NCI-H526 (cell line): ENCODE results near the gene XIRP2.

Source experiments
- DNase-seq, 2 experiments: peaks; one replicate each; lab custom pipeline; 2025; lab: John Stamatoyannopoulos, UW

Gene XIRP2

GRCh38 chr2:166888180-166888579 is at the start of gene XIRP2:
XIRP2 (plus strand) TSS chr2:166888480; CDS start chr2:166903483, 15,003 bp downstream.
- DNase-seq, result no peak

- DNase-seq, result no peak
Observed at GRCh38 chr2:166841152-166841551, 47.1 kb upstream of the XIRP2 start.

- peak in 1 of 2 experiments; percentile 18 for DNase-seq
Observed at GRCh38 chr2:166841679-166842078, 46.6 kb upstream of the XIRP2 start.

GRCh38 chr2:166844111-166844510 is 44.2 kb upstream of the XIRP2 start:
- no peak for DNase-seq

- peak in 1 of 2 experiments; percentile 17 for DNase-seq
Observed at GRCh38 chr2:166862468-166863132, 25.7 kb upstream of the XIRP2 start.

- DNase-seq, result no peak
Observed at GRCh38 chr2:166867874-166868514, 20.3 kb upstream of the XIRP2 start.

- DNase-seq, result no peak
Observed at GRCh38 chr2:166870346-166870745, 17.9 kb upstream of the XIRP2 start.

GRCh38 chr2:166881177-166881576 is 7.1 kb upstream of the XIRP2 start:
- no peak for DNase-seq

- no peak for DNase-seq
Observed at GRCh38 chr2:166882851-166883250, 5.4 kb upstream of the XIRP2 start.

- no peak for DNase-seq
Observed at GRCh38 chr2:166891727-166892126, 3.4 kb downstream of the XIRP2 start.

- no peak for DNase-seq
Observed at GRCh38 chr2:166892397-166892796, 4.1 kb downstream of the XIRP2 start.

GRCh38 chr2:166895243-166895642 is 7.0 kb downstream of the XIRP2 start:
- DNase-seq, result peak in 1 of 2 experiments; percentile 6

- DNase-seq, result no peak
Observed at GRCh38 chr2:166897666-166898065, 9.4 kb downstream of the XIRP2 start.

GRCh38 chr2:166899676-166900075 is 11.4 kb downstream of the XIRP2 start:
- DNase-seq, result no peak

GRCh38 chr2:166900700-166901099 is 12.4 kb downstream of the XIRP2 start:
- no peak for DNase-seq

- no peak for DNase-seq
Observed at GRCh38 chr2:166901336-166901735, 13.1 kb downstream of the XIRP2 start.

GRCh38 chr2:166916987-166917386 is 28.7 kb downstream of the XIRP2 start:
- DNase-seq, result no peak

GRCh38 chr2:166917415-166917814 is 29.1 kb downstream of the XIRP2 start:
- DNase-seq, result no peak

- no peak for DNase-seq
Observed at GRCh38 chr2:166921261-166921896, 33.1 kb downstream of the XIRP2 start.

- DNase-seq, result no peak
Observed at GRCh38 chr2:166924967-166925366, 36.7 kb downstream of the XIRP2 start.

- no peak for DNase-seq
Observed at GRCh38 chr2:166926657-166927056, 38.4 kb downstream of the XIRP2 start.

GRCh38 chr2:166932032-166932431 is 43.8 kb downstream of the XIRP2 start:
- DNase-seq, result no peak

GRCh38 chr2:166934817-166935216 is 46.5 kb downstream of the XIRP2 start:
- peak in 1 of 2 experiments; percentile 6 for DNase-seq
